Adrenal gland (tissue), 12 donors: ENCODE measurements around the gene MRPS26. TPM values are rescaled to one million over a fixed set of nuclear protein-coding genes. Genes with fewer than 3 reads are reported as not detected.

Source experiments
- DNase-seq, 7 donors: peaks; one replicate each; pipeline ENCODE4 v3.0.0-alpha.2; 2019 to 2020
- H3K27ac ChIP-seq, 5 donors: fragments of 200-600 bp; sonication (generic) in 4 of 5; 1 replicate in 3 of 5; 2 replicates in 2 of 5; pipeline versions ENCODE4 v1.5.1 to v1.8.0; 2016 to 2020; ENCODE audit warnings: mild to moderate bottlenecking in 1 of 5
- H3K27me3 ChIP-seq: fragments of 200-600 bp; 2 replicates; pipeline ENCODE4 v1.8.0; 2021
- H3K36me3 ChIP-seq, 2 donors: fragments of 200-600 bp; replicated peaks in 1 of 2; 1 replicate in 1 of 2; 2 replicates in 1 of 2; pipeline versions ENCODE4 v1.5.1 to v1.8.0; 2018 to 2022
- H3K4me1 ChIP-seq, 2 donors: fragments of 200-600 bp; replicated peaks in 1 of 2; 1 replicate in 1 of 2; 2 replicates in 1 of 2; pipeline versions ENCODE4 v1.5.1 to v1.8.0; 2018 to 2021
- H3K4me3 ChIP-seq, 4 donors: fragments of 200-600 bp; sonication (generic) in 3 of 4; one replicate each; pipeline ENCODE4 v1.5.1; 2016 to 2018
- H3K9me3 ChIP-seq, 3 donors: fragments of 200-600 bp; sonication (generic) in 1 of 3; replicated peaks in 1 of 3; 1 replicate in 2 of 3; 2 replicates in 1 of 3; pipeline versions ENCODE4 v1.5.1 to v1.8.0; 2016 to 2021
- POLR2A ChIP-seq, 2 donors: fragments of 450-650 bp; IDR thresholded peaks; one replicate each; pipeline ENCODE4 v1.6.1; 2017; ENCODE audit warnings: antibody characterized with exemption in 2 of 2, mild to moderate bottlenecking in 2 of 2, moderate library complexity in 1 of 2
- WGBS, 4 donors: extraction: QIAGEN DNeasy Blood & Tissue Kit in 2 of 4; methylation state at CpG; one replicate each; pipeline versions ENCODE4 v1.1.5 to v1.1.7; 2013 to 2017; 5-methylcytosine and 5-hydroxymethylcytosine counted together
- intact Hi-C, 2 donors: fragments of 100-400 bp; cut with DNase I; formaldehyde crosslinking; loops; one replicate each; pipeline versions ENCODE4 v1.14.1 to v1.15.0; 2022 to 2023
- polyA plus RNA-seq, 3 donors: library from polyadenylated mRNA; stranded (reverse); fragments of 200-250 nt in 2 of 3; fragments of 350-450 nt in 1 of 3; fragmentation: Illumina TruSeq in 1 of 3; extraction: RNeasy Lipid Tissue Mini Kit (QIAGEN cat#74804) in 1 of 3; gene quantifications; one replicate each; pipeline ENCODE4 v1.2.3, GENCODE V29; 2013 to 2014
- total RNA-seq, 9 donors: library from RNA; depleted of rRNA in 4 of 9; stranded (reverse); fragments of >200 nt in 4 of 9; fragments of 120-200 nt in 1 of 9; fragmentation: NEBNext Ultra II Directional in 1 of 9; extraction: Animal tissue kit (Norgen Biotek cat#: 25700) in 1 of 9; gene quantifications; one replicate each; pipeline versions ENCODE4 v1.1.0 to v1.2.4, GENCODE V29; 2013 to 2023
- TF ChIP-seq, protein P1 (sequence below), 6 experiments: fragments of 450-650 bp in 4 of 6; fragments of 200-600 bp in 2 of 6; sonication (generic) in 1 of 6; IDR thresholded peaks; 1 replicate in 5 of 6; 2 replicates in 1 of 6; pipeline versions ENCODE4 v1.5.1 to v1.8.0; 2016 to 2021; ENCODE audit warnings: antibody characterized with exemption in 6 of 6, mild to moderate bottlenecking in 2 of 6, moderate library complexity in 1 of 6
- donor health status: healthy with polysubstance abuse.
- donor health status: Bipolar disorder and iron deficiency.
- donor health status: DM: yes; HTN: yes; CAD: no.
- donor health status: DM: no; HTN: no; CAD: no.
- donor health status: DM: no; HTN: no; CAD: no.
- donor health status: DM: yes; HTN: yes; CAD: no.

MRPS26 gene
- total and polyA plus RNA-seq, 12 donors = 27.9 to 145 (median 84.0) TPM

DNA sequence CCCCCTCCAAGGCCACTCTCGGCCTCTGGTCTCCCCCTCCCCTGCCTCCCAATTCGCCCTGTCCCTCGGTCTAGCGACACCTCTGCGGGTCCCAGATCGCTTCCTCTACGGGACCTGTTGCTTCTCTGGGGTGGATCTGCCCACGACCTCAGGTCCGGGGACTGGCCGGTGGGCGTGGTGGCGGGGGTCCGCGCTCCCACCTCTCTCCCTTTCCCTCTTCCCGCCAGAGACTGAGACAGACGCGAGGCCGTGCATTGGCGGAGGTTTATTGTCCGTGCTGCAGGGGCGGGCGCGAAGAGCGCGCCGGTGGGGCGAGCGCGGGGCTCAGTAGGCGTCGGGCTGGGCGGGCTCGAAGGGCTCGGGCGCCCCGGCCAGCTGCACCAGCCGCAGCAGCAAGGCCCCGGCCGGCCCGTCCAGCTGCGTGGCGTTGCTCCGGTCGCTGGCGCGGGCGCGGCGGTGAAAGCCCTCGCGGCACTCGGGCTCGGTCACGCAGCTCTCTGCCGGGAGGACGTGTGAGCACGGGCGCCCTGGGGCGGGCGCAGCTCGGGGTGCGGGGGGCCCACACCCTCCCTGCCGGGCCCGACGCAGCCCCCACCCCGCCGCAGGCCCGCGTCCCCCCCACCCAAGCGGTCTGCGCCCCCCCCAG is 36.6 kb downstream of the MRPS26 start:
- H3K27me3 ChIP-seq = no peaks in the 10 kb centered on the region
- H3K9me3 ChIP-seq = no peaks in the 10 kb centered on the region
- no peak overlapping the region for H3K27ac ChIP-seq
- TF ChIP-seq POLR2A (IDR thresholded peaks at IDR 0.05) = peak in 1 of 2 donors; percentile 33
- TF ChIP-seq, protein P1, sequence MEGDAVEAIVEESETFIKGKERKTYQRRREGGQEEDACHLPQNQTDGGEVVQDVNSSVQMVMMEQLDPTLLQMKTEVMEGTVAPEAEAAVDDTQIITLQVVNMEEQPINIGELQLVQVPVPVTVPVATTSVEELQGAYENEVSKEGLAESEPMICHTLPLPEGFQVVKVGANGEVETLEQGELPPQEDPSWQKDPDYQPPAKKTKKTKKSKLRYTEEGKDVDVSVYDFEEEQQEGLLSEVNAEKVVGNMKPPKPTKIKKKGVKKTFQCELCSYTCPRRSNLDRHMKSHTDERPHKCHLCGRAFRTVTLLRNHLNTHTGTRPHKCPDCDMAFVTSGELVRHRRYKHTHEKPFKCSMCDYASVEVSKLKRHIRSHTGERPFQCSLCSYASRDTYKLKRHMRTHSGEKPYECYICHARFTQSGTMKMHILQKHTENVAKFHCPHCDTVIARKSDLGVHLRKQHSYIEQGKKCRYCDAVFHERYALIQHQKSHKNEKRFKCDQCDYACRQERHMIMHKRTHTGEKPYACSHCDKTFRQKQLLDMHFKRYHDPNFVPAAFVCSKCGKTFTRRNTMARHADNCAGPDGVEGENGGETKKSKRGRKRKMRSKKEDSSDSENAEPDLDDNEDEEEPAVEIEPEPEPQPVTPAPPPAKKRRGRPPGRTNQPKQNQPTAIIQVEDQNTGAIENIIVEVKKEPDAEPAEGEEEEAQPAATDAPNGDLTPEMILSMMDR (IDR thresholded peaks at IDR 0.05) = no peak
- WGBS, 4 donors = 4 to 16% (median 7%) methylated on average over 12 to 70 of the region's 71 CpGs
- H3K4me3 ChIP-seq = peak overlapping the region in 2 of 4 donors; percentile 32 to 68
- H3K36me3 ChIP-seq = no peaks in the 10 kb centered on the region
- intact Hi-C loops = no loop called here
- peaks cover 15 to 27% of the 10 kb centered on the region in 2 donors for H3K4me1 ChIP-seq
- peak in 3 of 7 donors; percentile 33 to 49 (median 44) for DNase-seq

DNA sequence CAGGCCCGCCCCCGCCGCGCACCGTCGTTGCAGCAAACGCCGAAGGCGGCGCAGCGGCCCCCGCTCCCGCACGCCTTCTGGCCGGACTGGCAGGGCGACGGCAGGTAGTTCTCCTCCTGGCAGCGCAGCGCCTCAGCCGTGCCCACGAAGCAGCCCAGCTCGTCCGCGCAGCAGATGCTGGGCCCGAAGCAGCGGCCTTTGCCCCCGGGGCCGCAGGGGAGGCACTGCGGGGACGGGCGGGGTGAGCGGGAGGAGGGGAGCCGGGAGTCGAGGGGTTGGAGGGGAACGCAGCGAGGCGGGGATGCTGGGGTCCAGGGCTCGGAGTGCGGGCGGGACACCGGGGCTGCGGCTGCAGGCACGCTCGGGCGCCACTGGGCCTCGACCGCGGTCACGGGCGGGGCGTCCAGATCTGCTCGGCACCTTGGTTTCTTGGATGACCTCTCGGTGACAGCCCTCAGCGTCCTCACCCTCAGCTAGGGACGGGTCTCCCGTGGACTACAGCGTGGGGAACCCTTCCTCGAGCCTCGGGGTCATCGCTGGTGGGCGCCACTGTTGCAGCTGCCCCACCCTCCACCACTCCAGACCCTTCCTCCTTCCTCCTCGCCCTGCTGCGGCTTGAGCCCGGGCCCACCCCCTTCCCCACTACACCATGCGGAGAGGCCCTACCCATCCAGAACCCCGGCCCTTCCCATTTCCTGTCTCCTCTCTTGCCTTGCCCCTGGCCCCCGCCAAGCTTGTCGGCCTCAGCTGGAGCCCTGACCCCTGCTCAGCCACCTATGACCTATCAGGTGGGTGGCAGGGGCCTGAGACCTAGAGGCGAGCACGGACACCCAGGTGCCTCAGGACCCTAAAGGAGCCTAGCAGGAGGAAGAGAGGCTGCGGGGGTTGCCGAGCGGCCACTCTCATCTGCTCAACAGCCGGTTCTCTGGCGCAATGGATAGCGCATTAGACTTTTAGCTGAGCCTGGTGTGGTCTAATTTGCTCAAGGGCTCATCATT is 37.4 kb downstream of the MRPS26 start:
- peak overlapping the region in 1 of 4 donors; percentile 68 for H3K4me3 ChIP-seq

DNA sequence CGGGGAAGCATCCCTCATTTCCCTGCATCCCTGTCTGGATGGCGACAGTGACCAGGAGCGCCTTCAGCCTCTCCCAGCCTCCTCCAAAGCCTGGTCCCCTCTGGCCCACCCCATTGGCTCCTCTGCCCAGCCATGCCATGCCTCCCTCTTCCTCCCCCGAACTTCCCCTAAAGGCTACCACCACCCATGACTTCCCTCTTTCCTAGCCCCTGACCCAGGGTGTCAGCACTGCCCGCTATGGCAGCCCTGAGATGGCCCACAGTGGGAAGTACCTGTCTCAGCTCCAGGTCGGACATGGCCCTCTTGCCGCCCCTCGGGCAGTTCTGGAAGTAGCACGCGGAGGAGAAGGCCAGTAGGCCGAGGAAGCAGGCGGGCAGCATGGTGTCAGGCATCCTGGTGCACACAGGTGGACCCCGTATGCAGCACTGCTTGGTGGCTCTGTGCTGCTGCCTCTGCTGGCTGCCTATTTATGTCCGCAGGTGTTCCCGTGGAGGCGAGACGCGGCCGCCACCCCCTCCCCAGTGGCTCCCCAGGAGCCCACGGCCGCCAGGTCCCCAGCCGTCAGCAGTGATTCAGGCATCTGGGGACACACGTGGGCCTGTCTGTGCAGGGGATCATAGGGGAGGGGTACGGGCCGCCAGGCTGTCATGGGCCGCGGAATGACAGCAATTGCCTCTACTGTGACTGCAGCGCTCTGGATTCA is 38.6 kb downstream of the MRPS26 start, which contains the start of gene AVP:
Gene AVP, minus strand, starts transcription at position 442 of the 703 bp plus-strand sequence. Its CDS starts 50 bp downstream, at position 392.
- Histone ChIP-seq H3K27ac (no peak within 1 kb of the TSS), H3K4me3 (no peak within 1 kb of the TSS), H3K27me3 (no peaks in the 10 kb centered on the region), H3K36me3 (no peaks in the 10 kb centered on the region), H3K9me3 (no peaks in the 10 kb centered on the region), H3K4me1 (peaks cover 15 to 27% of the 10 kb centered on the region in 2 donors)
- no peak for TF ChIP-seq POLR2A (IDR thresholded peaks at IDR 0.05)
- TF ChIP-seq, protein P1 (IDR thresholded peaks at IDR 0.05) = no peak
- 83 to 92% (median 87%) methylated on average over 9 to 28 of the region's 28 CpGs for WGBS, 4 donors
- no peak for DNase-seq
- intact Hi-C loops = no loop called here

More for the DNA sequence above, 37.4 kb downstream of the MRPS26 start:
- TF ChIP-seq, protein P1 (IDR thresholded peaks at IDR 0.05) = no peak
- Histone ChIP-seq H3K27ac (no peak overlapping the region), H3K36me3 (no peaks in the 10 kb centered on the region), H3K4me1 (peaks cover 15 to 27% of the 10 kb centered on the region in 2 donors), H3K27me3 (no peaks in the 10 kb centered on the region), H3K9me3 (no peaks in the 10 kb centered on the region)
- DNase-seq = no peak
- intact Hi-C loops = no loop called here
- WGBS, 4 donors = 22 to 58% (median 42%) methylated on average over 23 to 76 of the region's 76 CpGs

DNA sequence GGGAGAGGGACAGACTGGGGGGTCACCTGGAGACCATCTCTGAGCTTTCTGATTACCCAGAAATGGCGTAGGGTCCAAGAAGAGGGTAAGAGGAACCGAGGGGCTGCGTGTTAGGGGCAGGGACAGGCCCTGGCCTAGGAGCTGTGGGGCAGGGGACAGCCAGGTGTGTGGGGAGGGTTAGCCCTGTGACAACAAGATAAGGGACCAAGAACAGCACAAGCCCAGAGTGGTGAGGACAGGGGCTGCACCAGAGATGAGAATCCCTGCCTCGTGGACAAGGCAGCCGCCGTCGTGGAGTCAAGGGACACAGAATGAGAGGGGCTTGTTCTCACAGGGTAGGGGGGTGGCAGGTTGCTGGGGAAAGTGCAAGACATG is 39.1 kb downstream of the MRPS26 start:
- Histone ChIP-seq H3K27me3 (no peaks in the 10 kb centered on the region), H3K4me3 (no peak overlapping the region), H3K4me1 (peaks cover 15 to 27% of the 10 kb centered on the region in 2 donors), H3K27ac (no peak overlapping the region), H3K9me3 (no peaks in the 10 kb centered on the region), H3K36me3 (no peaks in the 10 kb centered on the region)
- TF ChIP-seq, protein P1 (IDR thresholded peaks at IDR 0.05) = no peak
- no peak for TF ChIP-seq POLR2A (IDR thresholded peaks at IDR 0.05)
- 84 to 97% (median 89%) methylated on average over 7 of the region's 7 CpGs for WGBS, 4 donors
- DNase-seq = no peak
- intact Hi-C loops = no loop called here
